Liver (tissue), 9 donors: Measurements from ENCODE around the gene MINDY1. TPM values are rescaled to one million over a fixed set of nuclear protein-coding genes. Genes with fewer than 3 reads are reported as not detected.

Experiments used
- DNase-seq: peaks from one replicate; pipeline ENCODE4 v3.0.0-alpha.2; 2017; ENCODE audit warnings: low spot score
- H3K27ac ChIP-seq, 2 donors: one replicate each; pipeline ENCODE4 v1.7.0; 2013; ENCODE audit warnings: inconsistent platforms in 2 of 2, low read length in 2 of 2, control low read depth in 1 of 2, low read depth in 1 of 2, mild to moderate bottlenecking in 1 of 2
- H3K27me3 ChIP-seq, 4 donors: one replicate each; pipeline versions ENCODE4 v1.6.1 to v1.7.0; 2013; ENCODE audit warnings: low read length in 3 of 4, inconsistent platforms in 1 of 4, mild to moderate bottlenecking in 1 of 4, moderate library complexity in 1 of 4; ENCODE audit not compliant: control insufficient read depth in 4 of 4, insufficient read depth in 4 of 4
- H3K36me3 ChIP-seq, 4 donors: one replicate each; pipeline versions ENCODE4 v1.6.1 to v1.7.0; 2013; ENCODE audit warnings: low read length in 3 of 4, mild to moderate bottlenecking in 3 of 4, low read depth in 1 of 4, moderate library complexity in 1 of 4; ENCODE audit not compliant: control insufficient read depth in 4 of 4, insufficient read depth in 3 of 4
- H3K4me1 ChIP-seq, 4 donors: one replicate each; pipeline versions ENCODE4 v1.6.1 to v1.7.0; 2013; ENCODE audit warnings: low read length in 3 of 4, mild to moderate bottlenecking in 3 of 4, moderate library complexity in 1 of 4; ENCODE audit not compliant: control insufficient read depth in 4 of 4, insufficient read depth in 4 of 4
- H3K4me3 ChIP-seq, 3 donors: one replicate each; pipeline versions ENCODE4 v1.6.1 to v1.7.0; 2013; ENCODE audit warnings: low read length in 3 of 3, control low read depth in 1 of 3, low read depth in 1 of 3, mild to moderate bottlenecking in 1 of 3
- H3K9ac ChIP-seq, 2 donors: one replicate each; pipeline ENCODE4 v1.7.0; 2013; ENCODE audit warnings: low read length in 2 of 2, mild to moderate bottlenecking in 2 of 2, moderate library complexity in 2 of 2, control low read depth in 1 of 2, low read depth in 1 of 2
- H3K9me3 ChIP-seq, 4 donors: one replicate each; pipeline versions ENCODE4 v1.6.1 to v1.7.0; 2013; ENCODE audit warnings: low read length in 3 of 4; ENCODE audit not compliant: control insufficient read depth in 4 of 4
- ATF3 ChIP-seq: IDR thresholded peaks from 2 replicates; pipeline ENCODE4 v1.6.1; 2016; ENCODE audit warnings: antibody characterized with exemption
- CTCF ChIP-seq: fragments of 150-350 bp; IDR thresholded peaks from 2 replicates; pipeline ENCODE4 v1.5.1; 2017; ENCODE audit warnings: improper control_type of control experiment, low read depth, low read length; ENCODE audit not compliant: missing input control
- FOXA2 ChIP-seq: IDR thresholded peaks from 2 replicates; pipeline ENCODE4 v1.6.1; 2016; ENCODE audit warnings: antibody characterized with exemption
- HNF4A ChIP-seq, 2 donors: conservative IDR thresholded peaks; 2 replicates each; pipeline ENCODE4 v1.6.1; 2016; ENCODE audit warnings: antibody characterized with exemption in 2 of 2, mild to moderate bottlenecking in 2 of 2
- JUND ChIP-seq, 2 donors: IDR thresholded peaks; 2 replicates each; pipeline ENCODE4 v1.6.1; 2016; ENCODE audit warnings: antibody characterized with exemption in 2 of 2
- RXRA ChIP-seq, 2 donors: IDR thresholded peaks; 2 replicates each; pipeline ENCODE4 v1.6.1; 2017 to 2018; ENCODE audit warnings: antibody characterized with exemption in 2 of 2, mild to moderate bottlenecking in 1 of 2
- SP1 ChIP-seq: IDR thresholded peaks from 2 replicates; pipeline ENCODE4 v1.6.1; 2018; ENCODE audit warnings: antibody characterized with exemption, mild to moderate bottlenecking
- TAF1 ChIP-seq: conservative IDR thresholded peaks from 2 replicates; pipeline ENCODE4 v1.6.1; 2016; ENCODE audit warnings: antibody characterized with exemption, mild to moderate bottlenecking
- YY1 ChIP-seq: IDR thresholded peaks from 2 replicates; pipeline ENCODE4 v1.6.1; 2016; ENCODE audit warnings: antibody characterized with exemption, mild to moderate bottlenecking
- ZBTB33 ChIP-seq: IDR thresholded peaks from 2 replicates; pipeline ENCODE4 v1.6.1; 2016; ENCODE audit warnings: antibody characterized with exemption
- WGBS: extraction: QIAGEN DNeasy Blood & Tissue Kit; methylation state at CpG from one replicate; pipeline ENCODE4 v1.1.7; 2013; 5-methylcytosine and 5-hydroxymethylcytosine counted together
- polyA plus RNA-seq, 2 donors: library from polyadenylated mRNA; stranded (reverse) in 1 of 2; unstranded in 1 of 2; fragments of 200-250 nt in 1 of 2; fragments of >200 nt in 1 of 2; fragmentation: Nextera tagmentation in 1 of 2; extraction: Ambion mirVana in 1 of 2; gene quantifications; one replicate each; pipeline versions ENCODE4 v1.2.1 to v1.2.3, GENCODE V29; 2013 to 2015
- total RNA-seq, 2 donors: library from RNA; depleted of rRNA; stranded (reverse); fragments of >200 nt; gene quantifications; one replicate each; pipeline ENCODE4 v1.2.3, GENCODE V29; 2014
- donor health status: healthy.
- donor health status: healthy.
- donor health status: healthy.
- donor health status: healthy.
- donor health status: healthy.

MINDY1 gene
- total and polyA plus RNA-seq, 4 donors: 7.3 to 21.3 (median 9.0) TPM

- no peak overlapping the region for H3K27ac ChIP-seq
- TF ChIP-seq JUND (IDR thresholded peaks at IDR 0.05): no peak
- 60% methylated on average over 4 of the region's 4 CpGs for WGBS
- H3K9me3 ChIP-seq: no peaks in the 10 kb centered on the region
- peaks cover 0 to 2% (median 0%) of the 10 kb centered on the region in 4 donors for H3K36me3 ChIP-seq
- no peak for DNase-seq
- no peaks in the 10 kb centered on the region for H3K27me3 ChIP-seq
- no peak overlapping the region for H3K9ac ChIP-seq
- no peak overlapping the region for H3K4me3 ChIP-seq
- peaks cover 13 to 62% (median 51%) of the 10 kb centered on the region in 4 donors for H3K4me1 ChIP-seq
These were observed 4.6 kb upstream of the MINDY1 start for GRCh38 chr1:151011154-151011850.

- no peaks in the 10 kb centered on the region for H3K27me3 ChIP-seq
- no peak for DNase-seq
- H3K9ac ChIP-seq: no peak overlapping the region
- H3K4me3 ChIP-seq: no peak overlapping the region
- no peak overlapping the region for H3K27ac ChIP-seq
- H3K36me3 ChIP-seq: no peaks in the 10 kb centered on the region
- WGBS: 94% methylated on average over 3 of the region's 3 CpGs
- H3K9me3 ChIP-seq: no peaks in the 10 kb centered on the region
- no peak for TF ChIP-seq HNF4A (conservative IDR thresholded peaks at IDR 0.05)
- TF ChIP-seq CTCF: no peak
- no peak for TF ChIP-seq ATF3
- no peak for TF ChIP-seq RXRA (IDR thresholded peaks at IDR 0.05)
- TF ChIP-seq TAF1: no peak
- TF ChIP-seq ZBTB33: no peak
- peaks cover 15 to 71% (median 57%) of the 10 kb centered on the region in 4 donors for H3K4me1 ChIP-seq
These were observed 3.6 kb upstream of the MINDY1 start for GRCh38 chr1:151010346-151010726.

- TF ChIP-seq YY1 (no peak), HNF4A (conservative IDR thresholded peaks at IDR 0.05) (no peak), ZBTB33 (no peak), RXRA (IDR thresholded peaks at IDR 0.05) (no peak), TAF1 (no peak), FOXA2 (no peak), SP1 (no peak)
- no peak for DNase-seq
- Histone ChIP-seq H3K36me3 (no peaks in the 10 kb centered on the region), H3K9ac (peak overlapping the region in 1 of 2 donors; percentile 95), H3K4me3 (peak overlapping the region in 1 of 3 donors; percentile 53), H3K27ac (peak overlapping the region in 1 of 2 donors; percentile 84), H3K27me3 (no peaks in the 10 kb centered on the region), H3K9me3 (no peaks in the 10 kb centered on the region), H3K4me1 (peaks cover 17 to 75% (median 60%) of the 10 kb centered on the region in 4 donors)
- WGBS: 96% methylated on average over 8 of the region's 8 CpGs
These were observed 3.1 kb upstream of the MINDY1 start for GRCh38 chr1:151009674-151010345.
